Stimulated activated CD4-positive, alpha-beta T cell treated with anti-CD3 and anti-CD28 coated beads, Interleukin-12 subunit alpha, Interleukin-12 subunit beta, amount 100 ng/mL, for 24 hours (primary cell): ENCODE results near the gene HELZ2.
"Not testable (repeated sequence)": the region's sequence is repeated elsewhere in the genome, so short reads cannot be mapped to it uniquely, and the experiment has no call there.

ENCODE experiments used
- DNase-seq, 2 experiments: peaks; one replicate each; pipeline ENCODE4 v3.0.0-alpha.2; 2020; ENCODE audit warnings: low read depth in 2 of 2

Gene HELZ2, protein sequence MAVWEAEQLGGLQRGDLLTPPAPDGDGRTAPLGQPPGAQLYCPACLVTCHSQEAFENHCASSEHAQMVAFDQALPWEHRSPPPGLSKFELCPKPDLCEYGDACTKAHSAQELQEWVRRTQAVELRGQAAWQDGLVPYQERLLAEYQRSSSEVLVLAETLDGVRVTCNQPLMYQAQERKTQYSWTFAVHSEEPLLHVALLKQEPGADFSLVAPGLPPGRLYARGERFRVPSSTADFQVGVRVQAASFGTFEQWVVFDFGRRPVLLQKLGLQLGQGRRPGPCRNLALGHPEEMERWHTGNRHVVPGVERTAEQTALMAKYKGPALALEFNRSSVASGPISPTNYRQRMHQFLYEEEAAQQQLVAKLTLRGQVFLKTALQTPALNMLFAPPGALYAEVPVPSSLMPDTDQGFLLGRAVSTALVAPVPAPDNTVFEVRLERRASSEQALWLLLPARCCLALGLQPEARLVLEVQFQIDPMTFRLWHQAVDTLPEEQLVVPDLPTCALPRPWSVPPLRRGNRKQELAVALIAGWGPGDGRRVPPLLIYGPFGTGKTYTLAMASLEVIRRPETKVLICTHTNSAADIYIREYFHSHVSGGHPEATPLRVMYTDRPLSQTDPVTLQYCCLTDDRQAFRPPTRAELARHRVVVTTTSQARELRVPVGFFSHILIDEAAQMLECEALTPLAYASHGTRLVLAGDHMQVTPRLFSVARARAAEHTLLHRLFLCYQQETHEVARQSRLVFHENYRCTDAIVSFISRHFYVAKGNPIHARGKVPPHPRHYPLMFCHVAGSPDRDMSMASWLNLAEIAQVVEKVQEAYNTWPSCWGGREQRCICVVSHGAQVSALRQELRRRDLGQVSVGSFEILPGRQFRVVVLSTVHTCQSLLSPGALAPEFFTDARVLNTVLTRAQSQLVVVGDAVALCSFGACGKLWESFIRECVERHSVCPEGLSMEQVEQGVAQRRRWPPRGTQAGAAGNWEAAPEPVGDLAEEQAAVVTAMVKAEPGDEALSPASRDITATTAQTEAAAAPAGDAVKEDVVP (N-terminal part only)

DNA sequence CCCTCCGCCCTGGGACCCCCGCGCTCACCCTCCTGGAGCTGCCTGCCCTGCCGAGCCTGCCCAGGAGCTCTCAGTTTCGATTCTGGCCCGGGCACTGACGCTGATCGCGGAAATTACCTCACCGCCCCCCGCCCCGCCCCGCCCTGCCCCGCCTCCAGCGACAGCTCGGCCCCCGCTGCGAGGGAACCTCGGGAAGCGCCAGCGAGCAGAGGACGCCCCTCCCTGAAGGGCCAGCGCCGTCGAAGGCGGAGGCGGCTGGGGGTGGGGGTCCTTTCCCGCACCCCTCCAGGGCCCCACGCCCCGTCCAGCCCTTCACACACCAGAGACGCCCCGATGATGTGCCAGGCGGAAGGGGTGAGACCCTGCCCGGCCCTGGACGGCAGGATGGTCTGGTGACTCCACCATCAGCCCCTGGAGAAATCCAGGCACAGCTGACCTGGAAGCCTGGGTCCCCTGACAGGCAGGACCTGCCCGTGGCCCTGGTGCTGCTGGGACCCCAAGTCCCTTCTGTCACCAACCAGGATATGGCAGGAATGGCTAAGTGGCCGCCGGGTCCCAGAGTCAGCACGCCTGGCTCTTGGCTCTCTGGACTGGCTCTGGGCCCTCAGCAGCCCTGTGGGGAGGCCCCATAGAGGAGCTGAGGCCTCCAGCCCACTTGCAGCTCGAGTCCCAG is at the start of gene HELZ2:
Gene HELZ2, minus strand, starts transcription at position 84 of the 673 bp plus-strand sequence. CDS start 1,854 bp downstream, outside the sequence.
- peak in 1 of 2 experiments; percentile 35 for DNase-seq

DNA sequence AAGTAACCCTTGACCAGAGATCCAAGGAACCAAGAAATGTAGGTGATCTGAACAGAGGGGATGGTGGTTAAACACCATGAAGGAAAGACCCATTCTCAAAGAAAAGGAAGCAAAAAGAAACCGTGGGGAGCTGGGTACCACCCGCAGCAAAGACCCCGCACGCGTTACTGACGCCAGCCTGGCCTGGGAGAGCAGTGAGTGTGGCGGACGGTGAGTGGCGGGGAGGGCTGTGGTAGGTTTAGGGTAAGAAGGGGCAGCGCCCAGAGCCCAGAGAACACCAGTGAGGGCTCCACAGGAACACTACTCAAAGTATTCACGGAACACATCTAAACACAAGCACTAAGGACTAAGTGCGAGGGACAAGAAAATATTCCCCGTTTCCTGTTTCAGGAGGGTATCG is 48.7 kb upstream of the HELZ2 start:
- no peak for DNase-seq

DNA sequence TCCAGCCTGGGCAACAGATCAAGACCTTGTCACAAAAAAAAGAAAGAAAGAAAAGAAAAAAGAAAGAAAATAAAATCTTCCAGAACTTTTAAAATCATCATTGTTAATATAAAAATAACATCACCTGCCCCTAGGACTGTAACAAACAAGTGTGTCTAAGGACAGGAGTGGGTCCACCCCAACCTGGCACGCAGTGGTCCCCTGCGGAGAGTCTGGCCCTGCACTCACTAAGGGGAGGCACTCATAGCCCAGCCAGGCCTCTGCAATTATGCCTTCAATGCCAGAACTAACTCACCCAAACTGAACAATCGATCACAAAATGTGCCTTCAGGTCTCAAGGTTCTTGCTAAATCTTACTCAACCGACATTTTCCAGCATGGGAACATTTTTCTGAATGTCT is 48.1 kb upstream of the HELZ2 start:
- no peak for DNase-seq

DNA sequence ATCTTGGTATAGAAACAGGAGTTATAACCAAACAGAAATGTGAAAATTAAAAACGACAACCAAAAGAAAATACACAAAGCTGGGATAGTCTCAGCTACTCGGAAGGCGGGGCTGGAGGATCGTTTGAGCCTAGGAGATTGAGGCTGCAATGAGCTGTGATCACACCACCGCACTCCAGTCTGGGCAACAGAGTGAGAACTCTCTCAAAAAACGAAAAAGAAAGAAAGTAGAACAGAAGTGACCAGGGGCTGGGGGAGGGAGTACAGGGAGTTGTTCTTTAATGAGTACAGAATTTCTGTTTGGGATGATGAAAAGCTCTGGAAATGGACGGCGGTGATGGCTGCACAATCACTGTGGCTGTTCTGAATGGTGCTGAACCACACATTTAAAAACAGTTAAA is 47.0 kb upstream of the HELZ2 start:
- no peak for DNase-seq

DNA sequence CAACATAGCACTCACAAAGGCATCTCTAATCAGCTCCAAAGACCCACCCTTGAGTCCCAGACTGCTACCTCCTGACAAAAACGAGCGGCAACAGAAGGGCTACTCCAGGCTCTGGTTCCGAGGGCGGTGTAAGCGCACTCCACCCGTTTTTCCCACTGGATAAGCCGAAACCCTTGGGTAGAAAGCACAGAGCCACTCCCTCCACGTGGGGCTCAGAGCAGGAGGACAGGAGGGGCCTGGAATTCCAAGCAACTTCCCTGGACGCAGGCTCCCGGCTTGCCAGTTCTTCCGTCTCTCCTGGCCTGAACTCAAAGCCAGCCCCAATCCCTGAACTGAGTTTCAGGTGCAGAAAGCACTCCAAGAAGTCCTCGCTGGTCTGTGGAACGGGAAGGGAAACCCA is 45.5 kb upstream of the HELZ2 start:
- DNase-seq = no peak

DNA sequence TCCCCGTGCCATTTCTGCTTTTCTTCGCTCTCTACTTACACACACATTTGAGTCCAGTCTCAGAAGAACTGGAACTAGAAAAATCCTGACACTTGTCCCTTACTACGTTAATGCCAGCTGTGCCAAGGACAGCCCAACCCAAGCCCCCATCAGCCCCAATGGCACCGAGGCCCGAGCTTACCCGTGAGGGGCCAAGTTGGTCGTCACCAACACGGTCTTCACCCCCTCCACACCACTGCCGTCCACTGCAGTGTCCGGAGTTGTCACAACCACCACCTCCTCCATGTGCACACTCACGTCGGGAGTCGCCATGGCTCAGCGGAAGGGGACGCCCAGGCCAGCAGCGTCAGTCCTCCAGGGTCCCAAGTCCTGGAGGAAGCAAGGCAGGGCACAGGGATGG is 45.0 kb upstream of the HELZ2 start:
- DNase-seq = no peak

DNA sequence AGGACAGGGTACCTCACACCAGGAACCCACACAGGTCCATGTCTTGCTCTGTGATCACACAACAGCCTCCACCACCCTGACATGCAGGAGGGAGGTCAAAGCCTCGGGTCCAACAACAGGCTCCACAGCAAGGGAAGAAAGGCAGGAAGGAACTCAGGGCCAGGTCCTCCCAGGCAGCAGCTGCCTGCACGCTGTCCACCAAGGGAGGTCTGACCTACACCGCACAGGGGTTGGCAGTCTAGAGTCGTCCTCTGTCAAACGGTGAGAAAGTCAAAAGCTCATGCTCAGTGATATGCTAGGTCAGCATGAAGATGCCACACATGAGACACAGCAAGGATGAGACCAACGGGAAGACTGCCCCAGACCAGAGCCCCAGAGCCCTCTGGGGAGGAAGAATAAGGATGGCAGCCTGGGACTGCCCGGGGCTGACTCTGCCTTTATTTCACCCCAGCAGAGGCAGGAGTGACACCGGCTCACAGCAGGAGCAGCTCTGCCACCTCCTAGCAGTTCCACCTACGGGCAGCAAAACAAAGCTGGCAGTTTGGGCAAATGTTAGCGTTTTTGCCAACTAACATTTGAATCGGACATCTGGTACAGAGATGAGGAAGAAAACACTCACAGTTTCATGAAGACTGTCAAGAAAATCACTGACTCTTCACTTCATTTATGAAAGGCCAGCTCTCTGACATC is 44.4 kb upstream of the HELZ2 start:
- no peak for DNase-seq

DNA sequence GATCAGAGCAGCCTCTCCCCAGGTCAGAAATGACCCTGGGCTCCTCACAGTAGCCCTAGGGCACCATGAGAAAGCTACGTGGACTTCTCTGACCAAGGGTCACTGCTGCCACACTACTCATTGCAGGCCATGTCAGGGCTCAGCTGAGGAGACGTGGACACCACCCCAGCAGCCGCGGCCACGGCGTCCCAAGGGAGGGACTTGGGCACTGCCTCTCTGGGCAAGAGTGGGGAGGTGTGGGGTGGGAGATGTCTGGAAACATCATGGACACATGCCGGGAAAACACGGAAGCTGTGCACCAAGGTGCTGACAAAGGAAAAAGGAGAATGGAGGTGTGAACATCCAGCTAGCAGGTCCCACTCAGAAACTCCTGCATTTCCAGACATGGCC is 43.8 kb upstream of the HELZ2 start:
- no peak for DNase-seq

DNA sequence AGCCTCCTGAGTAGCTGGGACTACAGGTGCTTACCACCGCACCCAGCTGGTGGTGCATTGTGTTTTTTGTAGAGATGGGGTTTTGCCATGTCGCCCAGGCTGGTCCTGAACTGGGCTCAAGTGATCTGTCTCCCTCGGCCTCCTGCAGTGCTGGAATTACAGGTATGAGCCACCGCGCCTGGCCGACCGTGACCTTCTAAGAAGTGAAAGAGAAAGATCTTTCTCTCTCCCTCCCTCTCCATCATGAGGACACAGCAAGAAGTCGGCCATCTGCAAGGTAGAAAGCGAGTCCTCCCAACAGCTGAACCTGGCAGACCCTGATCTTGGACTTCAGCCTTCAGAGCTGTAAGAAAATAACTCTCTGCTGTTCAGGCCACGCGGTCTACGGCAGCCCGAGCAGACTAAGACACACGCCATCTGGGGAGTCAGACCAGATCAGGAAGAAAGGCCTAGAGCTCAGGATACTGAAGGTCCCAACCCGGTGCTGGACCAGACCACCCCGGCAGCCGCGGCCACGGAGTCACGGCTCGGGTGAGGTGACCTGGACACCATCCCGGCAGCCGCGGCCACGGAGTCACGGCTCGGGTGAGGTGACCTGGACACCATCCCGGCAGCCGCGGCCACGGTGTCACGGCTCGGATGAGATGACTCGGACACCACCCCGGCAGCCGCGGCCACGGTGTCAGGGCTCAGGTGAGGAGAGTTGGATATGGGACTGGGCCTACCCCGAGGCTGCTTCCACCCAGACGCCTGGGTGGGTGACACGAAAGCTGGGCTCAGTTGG is 43.2 kb upstream of the HELZ2 start:
- DNase-seq = no peak

DNA sequence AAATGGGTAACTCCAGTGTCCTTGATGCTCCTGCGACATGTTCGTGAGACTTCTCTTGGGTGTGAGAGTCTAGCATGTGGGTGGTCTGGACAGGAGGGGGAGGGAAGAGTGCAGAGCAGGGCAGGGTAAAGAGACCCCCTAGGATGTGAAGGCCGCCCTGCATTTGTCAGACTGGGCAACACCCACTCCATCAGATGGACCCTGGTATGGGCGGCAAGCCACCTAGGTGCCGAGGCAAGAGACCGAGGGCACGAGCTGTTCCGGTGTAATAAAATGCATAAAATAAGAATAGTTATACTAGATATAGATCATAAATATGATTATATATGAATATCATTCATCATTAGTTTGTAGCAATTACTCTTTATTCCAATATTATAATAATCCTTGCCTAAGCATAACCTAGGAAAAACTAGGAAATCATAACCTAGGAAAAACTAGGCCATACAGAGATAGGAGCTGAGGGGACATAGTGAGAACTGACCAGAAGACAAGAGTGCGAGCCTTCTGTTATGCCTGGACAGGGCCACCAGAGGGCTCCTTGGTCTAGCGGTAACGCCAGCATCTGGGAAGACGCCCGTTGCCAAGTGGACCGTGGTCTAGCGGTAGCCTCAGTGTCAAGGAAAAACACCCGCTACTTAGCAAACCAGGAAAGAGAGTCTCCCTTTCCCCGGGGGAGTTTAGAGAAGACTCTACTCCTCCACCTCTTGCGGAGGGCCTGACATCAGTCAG is 40.0 kb upstream of the HELZ2 start:
- DNase-seq = not testable (repeated sequence)

DNA sequence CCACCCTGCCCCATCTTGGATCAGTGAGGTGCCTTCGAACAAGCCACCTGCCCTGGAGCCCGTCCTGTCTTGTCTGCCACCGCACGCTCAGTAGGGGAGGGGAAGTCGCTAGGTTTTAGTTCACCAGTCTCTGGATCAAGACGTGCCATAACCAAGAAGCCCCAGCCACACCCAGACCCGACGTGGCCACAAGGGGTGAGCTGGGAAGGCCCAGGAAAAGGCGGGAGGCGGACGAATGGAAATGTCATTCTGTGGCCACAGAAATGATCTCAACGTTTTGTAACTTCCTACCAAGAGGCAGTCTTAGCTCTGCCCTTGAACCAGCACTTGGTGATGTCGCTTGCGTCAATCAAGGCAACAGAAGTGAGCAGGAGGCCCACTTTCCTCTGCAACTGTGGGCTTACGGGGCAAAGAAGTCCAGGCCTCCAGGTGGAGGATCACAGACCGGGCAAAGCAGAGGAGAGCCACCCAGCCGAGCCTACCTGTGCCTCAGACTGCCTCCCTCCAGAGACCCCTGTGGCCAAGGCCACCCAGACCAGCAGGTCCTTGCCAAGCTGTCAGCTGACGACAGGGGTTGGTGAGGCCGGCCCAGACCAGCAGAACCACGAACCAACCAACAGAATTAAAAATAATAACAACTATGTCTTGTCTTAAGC is 38.4 kb upstream of the HELZ2 start:
- no peak for DNase-seq

DNA sequence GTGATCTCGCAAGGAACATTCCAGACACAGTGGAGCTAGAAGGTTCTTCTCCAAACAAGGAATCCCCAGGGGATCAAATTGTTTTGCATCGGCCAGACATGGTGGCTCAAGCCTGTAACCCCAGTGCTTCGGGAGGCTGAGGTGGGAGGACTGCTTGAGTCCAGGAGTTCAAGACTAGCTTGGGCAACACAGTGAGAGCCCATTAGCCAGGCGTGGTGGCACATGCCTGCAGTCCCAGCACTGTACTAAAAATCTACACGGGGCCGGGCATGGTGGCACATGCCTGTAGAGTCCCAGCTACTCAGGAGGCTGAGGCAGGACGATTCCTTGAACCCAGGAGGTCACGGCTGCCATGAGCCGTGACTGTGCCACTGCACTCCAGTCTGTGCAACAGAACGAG is 37.6 kb upstream of the HELZ2 start:
- DNase-seq = no peak

DNA sequence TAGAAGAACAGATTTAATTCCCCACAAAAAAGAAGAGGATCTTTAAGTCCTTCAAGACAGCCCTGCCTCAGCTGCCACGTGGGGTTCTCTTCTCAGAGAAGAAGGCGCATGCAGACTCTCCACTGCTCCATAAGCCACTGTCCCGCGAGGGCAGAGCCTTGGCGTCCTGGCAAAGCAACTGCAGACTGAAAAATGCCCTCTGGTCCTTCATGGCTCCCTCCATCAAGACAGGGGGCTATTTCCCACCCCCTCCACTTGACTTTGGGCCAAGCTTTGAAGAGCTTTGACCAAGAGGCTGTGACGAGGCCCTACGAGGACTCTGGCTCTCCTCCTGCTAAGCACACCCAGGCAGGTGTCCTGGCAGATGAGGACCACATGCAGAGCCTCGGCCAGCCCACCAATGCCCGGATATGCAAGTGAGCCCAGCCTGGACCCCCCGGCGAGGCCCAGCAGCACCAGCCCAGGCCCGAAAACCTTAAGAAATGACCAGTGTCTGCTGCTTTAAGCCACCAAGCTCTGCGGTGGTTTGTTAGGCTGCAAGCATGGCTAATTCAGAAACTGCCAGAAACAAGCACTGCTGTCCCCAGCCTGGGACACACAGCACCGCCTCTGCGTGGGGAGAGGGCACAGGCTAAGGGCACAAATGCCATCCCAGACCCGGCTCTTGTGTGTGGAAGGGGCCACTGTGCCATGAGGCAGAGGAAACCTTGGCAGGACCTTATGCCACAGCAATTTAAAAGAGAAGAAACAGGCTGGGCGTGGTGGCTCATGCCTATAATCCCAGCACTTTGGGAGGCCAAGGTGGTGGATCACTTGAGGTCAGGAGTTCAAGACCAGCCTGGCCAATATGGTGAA is 36.8 kb upstream of the HELZ2 start:
- no peak for DNase-seq

DNA sequence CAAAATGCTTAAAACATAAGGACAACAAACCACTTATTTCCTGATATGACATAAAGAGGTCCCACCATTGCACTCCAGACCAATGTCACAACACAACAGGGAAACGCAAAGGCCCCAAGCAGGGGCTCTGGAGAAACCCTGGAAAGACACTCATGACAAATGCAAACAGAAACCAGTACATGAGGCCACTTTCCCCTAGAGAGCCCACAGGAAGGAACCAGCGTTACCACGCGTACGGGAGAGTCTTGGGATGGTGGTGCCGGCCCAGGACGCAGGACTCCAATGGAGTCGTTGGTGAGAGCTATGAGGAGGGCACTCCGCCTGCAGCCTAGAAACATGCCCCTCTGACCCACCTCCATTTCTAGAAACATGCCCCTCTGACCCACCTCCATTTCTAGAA is 32.6 kb upstream of the HELZ2 start:
- no peak for DNase-seq

DNA sequence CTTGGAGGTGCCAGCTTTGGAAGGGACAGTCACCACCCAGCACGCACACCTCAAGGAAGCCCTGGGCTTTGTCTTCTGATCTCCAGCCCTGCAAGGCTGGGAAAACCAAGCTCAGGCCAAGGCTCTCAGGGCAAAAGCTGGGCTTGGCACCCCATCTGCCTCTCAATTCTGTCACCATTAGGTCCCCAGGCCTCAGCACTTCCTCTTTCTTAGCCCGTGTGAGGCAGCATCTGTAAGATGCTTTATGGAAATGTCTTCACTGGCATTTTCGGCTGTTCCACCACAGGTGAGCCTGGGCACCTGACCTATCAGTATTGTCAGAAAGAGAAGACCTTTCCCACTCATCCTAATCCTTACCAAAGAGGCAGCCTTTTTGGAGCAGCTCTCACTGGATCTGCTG is 28.3 kb upstream of the HELZ2 start:
- DNase-seq = no peak

DNA sequence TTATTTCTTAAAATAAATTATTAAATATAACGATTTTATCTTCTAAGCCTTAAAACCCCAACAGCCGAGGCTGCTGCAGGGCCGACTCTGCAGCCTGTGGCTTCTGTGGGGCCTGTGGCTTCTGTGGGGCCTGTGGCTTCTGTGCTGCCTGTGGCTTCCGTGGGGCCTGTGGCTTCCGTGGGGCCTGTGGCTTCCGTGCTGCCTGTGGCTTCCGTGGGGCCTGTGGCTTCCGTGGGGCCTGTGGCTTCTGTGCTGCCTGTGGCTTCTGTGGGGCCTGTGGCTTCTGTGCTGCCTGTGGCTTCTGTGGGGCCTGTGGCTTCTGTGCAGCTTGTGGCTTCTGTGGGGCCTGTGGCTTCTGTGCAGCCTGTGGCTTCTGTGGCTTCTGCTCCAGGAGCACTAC is 27.6 kb upstream of the HELZ2 start:
- DNase-seq = not testable (repeated sequence)

DNA sequence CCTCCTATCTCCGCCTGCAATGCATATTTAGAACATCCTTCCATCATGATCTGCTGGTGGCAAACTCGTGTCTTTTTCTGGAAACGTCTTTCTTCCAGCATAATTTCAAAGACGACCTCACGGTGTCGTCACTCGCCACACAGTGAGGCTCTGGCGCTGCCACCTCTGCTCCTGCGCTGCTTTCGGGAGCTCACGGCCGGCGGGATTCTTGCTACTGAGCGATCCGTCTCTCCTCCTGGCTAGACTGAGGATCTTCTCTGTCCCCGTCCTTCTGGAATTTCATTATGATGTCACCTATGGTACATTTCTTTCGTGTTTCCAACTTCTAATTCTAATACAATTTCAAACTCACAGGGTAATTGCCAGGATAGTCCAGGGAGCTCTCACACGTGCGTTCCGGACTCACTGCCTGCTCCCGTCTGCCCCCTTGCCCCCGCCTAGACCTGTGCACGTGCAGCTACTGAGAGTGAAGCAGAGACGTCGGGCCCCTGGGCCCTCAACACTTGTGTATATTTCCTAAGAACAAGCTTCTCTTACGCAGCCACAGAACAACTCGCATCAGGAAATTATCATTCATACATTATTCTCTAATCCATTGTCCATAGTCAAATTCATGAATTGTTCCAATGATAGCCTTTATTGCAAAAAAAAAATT is 25.5 kb upstream of the HELZ2 start:
- no peak for DNase-seq
